GM19099 (cell line): ENCODE data around the gene ST8SIA5.

Experiments
- POLR2A ChIP-seq: IDR thresholded peaks from 3 replicates; pipeline ENCODE4 v1.6.1; 2011; ENCODE audit warnings: low read depth; ENCODE audit not compliant: insufficient read length; ENCODE audit errors: extremely low read depth

The ST8SIA5 gene

DNA sequence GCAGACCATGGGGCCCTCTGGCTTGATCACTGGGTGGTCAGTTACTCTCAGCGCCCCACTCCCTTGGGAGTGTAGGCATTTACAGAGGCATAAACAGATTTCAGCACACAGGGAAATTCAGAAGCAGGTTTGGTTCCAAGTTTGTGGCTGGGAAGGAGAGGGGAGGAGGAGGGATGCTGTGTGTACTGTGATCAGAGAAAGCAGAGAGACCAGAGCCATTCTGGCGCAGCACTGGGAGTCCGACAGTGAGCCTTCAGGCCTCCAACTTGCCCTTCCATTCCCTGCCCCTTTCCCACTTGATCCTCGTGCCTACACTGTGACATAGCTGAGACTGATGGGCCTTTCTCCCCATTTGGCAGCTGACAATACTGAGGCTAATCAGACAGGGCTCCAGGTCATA lies 52.0 kb downstream of the ST8SIA5 start:
- no peak for TF ChIP-seq POLR2A

DNA sequence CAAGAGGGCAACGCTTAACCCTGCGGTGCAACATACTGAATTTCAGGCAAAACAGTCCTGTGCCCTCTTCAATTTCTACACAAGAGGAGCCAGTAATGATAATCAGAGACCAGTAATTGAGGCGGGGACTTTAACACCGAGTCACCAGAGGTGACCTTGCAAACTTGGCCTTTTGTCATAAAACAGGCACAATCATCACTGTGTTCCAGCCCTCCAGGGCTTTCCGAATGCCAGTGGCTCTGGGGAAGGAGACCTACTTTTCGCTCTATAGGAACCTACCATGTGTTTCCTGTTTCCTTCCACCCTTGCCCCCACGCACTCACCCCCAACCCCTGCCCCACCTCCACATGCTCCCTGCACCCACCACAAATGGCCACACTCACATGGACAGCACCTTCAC lies 52.7 kb downstream of the ST8SIA5 start:
- no peak for TF ChIP-seq POLR2A

- no peak for TF ChIP-seq POLR2A
Measured at GRCh38 chr18:46702471-46702870, 54.4 kb downstream of the ST8SIA5 start.

GRCh38 chr18:46700066-46700824 lies 56.6 kb downstream of the ST8SIA5 start:
- TF ChIP-seq POLR2A = no peak

DNA sequence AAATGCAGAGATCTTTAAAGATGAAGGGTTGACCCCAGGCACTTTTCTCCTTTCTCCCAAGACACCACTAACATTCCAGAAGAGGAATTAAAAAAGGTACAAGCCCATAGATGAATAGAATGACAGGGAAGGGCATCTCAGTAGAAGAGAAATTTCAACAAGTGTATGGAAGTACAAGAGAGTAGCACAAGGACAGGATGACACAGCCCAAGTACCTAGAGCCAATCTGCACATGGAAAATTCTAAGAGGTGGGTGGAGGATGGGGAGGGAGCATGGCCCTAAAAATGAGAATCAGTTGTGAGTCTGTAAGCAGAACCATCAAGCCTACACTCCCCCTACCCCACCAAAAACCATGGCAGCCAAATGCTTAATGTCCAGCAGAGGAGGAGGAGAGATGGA lies 60.2 kb downstream of the ST8SIA5 start:
- no peak for TF ChIP-seq POLR2A

DNA sequence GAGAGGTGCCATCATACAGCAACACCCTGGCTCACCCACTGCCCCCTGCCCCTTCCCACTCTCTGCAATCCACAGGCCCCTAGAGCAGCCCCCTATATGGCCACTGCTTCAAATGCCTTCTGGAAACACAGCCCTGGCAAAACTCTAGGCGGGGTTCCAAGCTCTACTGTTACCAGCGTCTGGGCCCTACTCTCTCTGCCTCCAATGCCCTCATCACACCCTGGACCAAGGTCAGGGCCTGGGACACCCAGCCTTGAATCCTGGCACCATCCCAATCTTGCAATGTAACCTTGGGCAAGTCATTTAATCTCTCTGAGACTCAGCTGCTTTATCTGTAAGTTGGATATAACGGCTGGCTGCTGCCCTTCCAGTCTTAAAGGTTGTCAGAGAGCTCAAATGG lies 60.6 kb downstream of the ST8SIA5 start:
- no peak for TF ChIP-seq POLR2A

- TF ChIP-seq POLR2A = no peak
Measured at GRCh38 chr18:46693996-46694395, 62.9 kb downstream of the ST8SIA5 start.

DNA sequence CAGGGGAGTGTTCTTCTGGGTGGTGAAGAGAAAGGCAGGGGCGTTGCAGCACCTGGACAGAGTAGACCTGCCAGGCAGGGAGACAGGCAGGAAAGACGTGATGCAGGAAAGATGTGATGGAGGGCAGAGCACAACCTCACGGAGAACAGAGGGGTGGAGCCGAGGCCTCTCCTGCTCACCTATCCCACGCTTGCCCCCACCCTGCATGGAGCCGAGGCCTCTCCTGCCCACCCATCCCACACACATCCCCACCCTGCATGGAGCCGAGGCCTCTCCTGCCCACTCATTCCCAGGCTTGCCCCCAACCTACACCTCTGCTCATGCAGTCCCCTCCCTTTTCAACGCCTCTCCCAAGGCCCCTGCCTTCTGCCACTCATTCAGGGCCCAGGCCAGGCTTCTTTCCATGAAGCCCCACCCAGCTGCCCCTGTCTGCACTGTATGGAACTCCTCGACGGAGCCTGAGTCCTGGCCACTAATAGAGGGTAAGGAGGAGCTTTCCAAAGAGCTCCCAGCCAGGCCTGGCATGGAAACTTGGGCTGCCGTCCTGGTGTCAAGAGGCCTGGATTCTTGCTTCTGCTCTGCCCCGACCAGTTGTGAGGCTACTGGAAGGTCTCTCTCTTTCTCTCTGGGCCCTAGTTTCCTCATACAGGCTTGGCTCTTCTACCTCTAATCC lies 67.9 kb downstream of the ST8SIA5 start:
- TF ChIP-seq POLR2A = no peak

DNA sequence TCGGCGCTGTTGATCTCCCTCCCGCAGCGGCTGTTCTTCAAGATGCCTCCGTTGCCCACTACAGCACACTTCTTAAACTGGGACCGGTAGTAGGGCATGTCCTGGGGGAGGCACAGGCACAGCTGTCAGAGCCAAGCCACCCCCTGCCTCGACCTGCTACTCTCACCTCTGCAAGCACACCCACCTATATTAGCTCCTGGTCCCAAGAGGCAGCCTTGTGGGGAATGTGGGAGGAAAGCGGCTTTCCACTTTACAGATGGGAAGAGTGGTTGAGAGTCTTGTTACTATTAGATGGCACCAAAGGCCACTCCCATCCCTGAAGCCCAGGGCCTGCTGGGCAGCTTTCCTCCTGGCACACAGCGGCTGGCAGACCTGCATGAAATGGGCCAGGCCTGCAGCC lies 70.7 kb downstream of the ST8SIA5 start:
- TF ChIP-seq POLR2A = no peak

- TF ChIP-seq POLR2A = no peak
Measured at GRCh38 chr18:46683252-46683651, 73.6 kb downstream of the ST8SIA5 start.

DNA sequence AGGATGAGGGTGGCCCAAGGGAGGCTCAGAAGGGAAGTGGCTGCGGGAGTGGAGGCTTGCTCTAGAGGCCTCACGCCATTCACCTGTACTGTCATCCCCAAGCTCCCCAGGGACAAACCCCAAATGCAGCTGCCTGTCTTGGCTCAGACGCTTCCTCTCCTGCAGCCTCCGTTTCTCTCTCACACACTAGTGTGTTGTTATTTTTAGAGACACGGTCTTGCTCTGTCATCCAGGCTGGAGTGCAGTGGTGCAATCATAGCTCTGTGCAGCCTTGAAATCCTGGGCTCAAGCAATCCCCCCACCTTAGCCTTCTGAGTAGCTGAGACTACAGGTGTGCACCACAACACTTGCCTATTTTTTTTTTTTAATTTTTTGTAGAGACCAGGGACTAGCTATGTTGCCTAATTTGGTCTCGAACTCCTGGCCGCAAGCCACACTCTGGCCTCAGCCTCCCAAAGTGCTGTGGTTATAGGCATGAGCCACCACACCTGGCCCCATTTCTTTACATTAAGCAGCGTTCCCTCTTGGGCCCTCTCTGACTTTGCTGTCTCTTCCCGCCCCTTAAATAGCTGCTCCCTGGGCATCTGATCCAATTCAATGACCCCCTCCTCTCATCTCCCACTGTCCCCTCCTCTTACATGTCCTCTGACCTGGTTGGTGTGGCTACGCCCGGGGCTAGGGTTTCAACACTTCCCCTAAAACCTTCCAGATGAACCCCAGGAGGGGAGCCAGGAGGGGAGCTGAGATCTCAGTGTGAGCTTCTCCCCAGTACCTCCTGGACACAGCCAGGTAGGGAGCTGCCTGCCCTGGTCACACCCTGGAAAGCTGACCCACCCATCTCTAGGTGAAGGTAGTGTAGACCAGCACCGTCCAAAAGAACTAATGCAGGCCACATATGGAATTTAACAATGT lies 75.8 kb downstream of the ST8SIA5 start:
- no peak for TF ChIP-seq POLR2A

DNA sequence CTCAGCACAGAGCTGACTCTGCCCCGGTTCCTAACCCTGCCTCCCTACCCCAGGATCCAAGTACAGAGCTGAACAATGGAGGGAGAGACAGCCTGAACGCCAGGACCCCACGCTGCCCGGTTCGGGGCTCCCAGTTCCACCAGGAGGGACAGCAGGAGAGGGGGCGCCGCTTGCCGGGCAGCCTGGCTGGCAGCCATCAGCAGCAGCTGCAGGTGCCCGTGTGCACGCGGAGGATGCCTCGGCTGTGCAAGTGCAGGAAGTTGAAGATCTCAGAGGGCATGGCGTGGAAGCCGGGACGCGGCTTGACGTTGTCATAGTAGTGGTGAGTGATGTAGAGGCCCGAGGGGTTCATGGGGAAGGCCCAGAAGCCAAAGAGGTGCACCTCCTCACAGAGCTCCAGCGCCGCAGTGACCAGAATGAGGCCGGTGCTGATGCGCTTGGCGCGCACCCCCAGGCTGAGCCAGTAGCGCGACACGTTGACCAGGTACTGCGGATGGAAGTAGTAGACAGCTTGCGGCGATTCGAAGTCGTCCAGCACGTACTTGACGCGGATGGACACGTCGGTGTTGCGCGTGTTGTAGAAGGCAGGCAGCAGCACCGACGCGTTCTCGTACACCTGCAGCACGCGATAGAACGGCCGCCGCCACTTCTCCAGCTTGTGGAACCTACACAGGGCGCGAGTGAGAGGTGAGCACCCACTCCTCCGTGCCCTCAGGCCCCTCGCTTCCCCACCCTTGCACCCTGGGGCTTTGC lies 76.8 kb downstream of the ST8SIA5 start:
- TF ChIP-seq POLR2A = no peak

- no peak for TF ChIP-seq POLR2A
Measured at GRCh38 chr18:46678785-46679399, 78.0 kb downstream of the ST8SIA5 start.

- no peak for TF ChIP-seq POLR2A
Measured at GRCh38 chr18:46678041-46678440, 78.8 kb downstream of the ST8SIA5 start.

GRCh38 chr18:46677611-46678010 lies 79.2 kb downstream of the ST8SIA5 start:
- TF ChIP-seq POLR2A = no peak

- no peak for TF ChIP-seq POLR2A
Measured at GRCh38 chr18:46676182-46676835, 80.5 kb downstream of the ST8SIA5 start.
